HepG2 (cell line): Measurements from ENCODE around the gene ZNF213. TPM values are rescaled to one million over a fixed set of nuclear protein-coding genes. Genes with fewer than 3 reads are reported as not detected.

ENCODE experiments used
- ATAC-seq: fragments of 200-7000 bp; cut with Tn5 transposase; 3 replicates; pipeline ENCODE4 v1.9.1; 2020; ENCODE audit warnings: mild to moderate bottlenecking, moderate library complexity
- BruUV-seq: library from RNA; stranded (reverse); fragments of 400-500 nt; replicated peaks from 2 replicates; lab custom pipeline; 2021; lab: Mats Ljungman, UMichigan
- CTCF ChIA-PET: fragments of 300-600 bp; formaldehyde crosslinking; extraction: SDS; loops from one replicate; lab custom pipeline; 2021; ENCODE audit warnings: low total read pairs, inconsistent platforms, low intra/inter-chr PET ratio; lab: Yijun Ruan, JAX
- POLR2A ChIA-PET: fragments of 350-600 bp; sonication (Branson Sonifier 250); formaldehyde crosslinking; loops from one replicate; lab custom pipeline; 2020; ENCODE audit warnings: antibody characterized with exemption, inconsistent platforms; lab: Yijun Ruan, JAX
- DNase-seq: peaks from one replicate; pipeline ENCODE4 v3.0.0-alpha.2; 2015; ENCODE audit warnings: low spot score
- FAIRE-seq: peaks from 3 replicates; lab custom pipeline; 2011; peaks lifted over from hg19 to GRCh38; lab: Jason Lieb, UNC
- H2AFZ ChIP-seq: one replicate; pipeline ENCODE4 v1.6.1; 2011; ENCODE audit warnings: low read length, inconsistent platforms
- H3K27ac ChIP-seq: fragments of 300-600 bp; 3 replicates; pipeline ENCODE4 v1.8.0; 2011; ENCODE audit warnings: mixed run types, mild to moderate bottlenecking, mixed read lengths, low read length, inconsistent platforms; ENCODE audit not compliant: insufficient read depth; ENCODE audit errors: extremely low read length
- H3K27me3 ChIP-seq, 2 experiments: fragments of 200-600 bp in 1 of 2; 2 replicates in 1 of 2; 3 replicates in 1 of 2; pipeline versions ENCODE4 v1.6.0 to v1.8.0; 2011; ENCODE audit warnings: low read length in 2 of 2, mild to moderate bottlenecking in 2 of 2, moderate library complexity in 2 of 2, inconsistent platforms in 1 of 2; ENCODE audit not compliant: insufficient read depth in 2 of 2, control insufficient read depth in 1 of 2
- H3K36me3 ChIP-seq, 2 experiments: fragments of 200-600 bp in 1 of 2; replicated peaks in 1 of 2; 2 replicates in 1 of 2; 3 replicates in 1 of 2; pipeline versions ENCODE4 v1.5.1 to v1.8.0; 2011; ENCODE audit warnings: low read length in 2 of 2, inconsistent platforms in 1 of 2; ENCODE audit not compliant: insufficient read depth in 2 of 2, control insufficient read depth in 1 of 2
- H3K4me1 ChIP-seq: 2 replicates; pipeline ENCODE4 v1.5.1; 2012; ENCODE audit warnings: low read length, inconsistent platforms; ENCODE audit not compliant: insufficient read depth
- H3K4me2 ChIP-seq: 2 replicates; pipeline ENCODE4 v1.6.0; 2011; ENCODE audit warnings: low read depth, low read length, inconsistent platforms
- H3K4me3 ChIP-seq, 3 experiments: fragments of 200-600 bp in 1 of 3; sonication (generic), shearing (Covaris generic) in 1 of 3; replicated peaks in 1 of 3; 2 replicates each; pipeline ENCODE4 v1.5.1; 2011 to 2016; ENCODE audit warnings: low read length in 3 of 3, inconsistent platforms in 2 of 3, low read depth in 2 of 3, mild to moderate bottlenecking in 2 of 3, control low read depth in 1 of 3, mixed read lengths in 1 of 3; ENCODE audit not compliant: insufficient read depth in 1 of 3
- H3K79me2 ChIP-seq: one replicate; pipeline ENCODE4 v1.6.1; 2011; ENCODE audit warnings: low read length, inconsistent platforms; ENCODE audit not compliant: insufficient read depth
- H3K9ac ChIP-seq: 2 replicates; pipeline ENCODE4 v1.6.0; 2011; ENCODE audit warnings: mild to moderate bottlenecking, low read depth, low read length, inconsistent platforms; ENCODE audit not compliant: insufficient read depth
- H3K9me3 ChIP-seq: 2 replicates; pipeline ENCODE4 v1.5.1; 2012; ENCODE audit warnings: mild to moderate bottlenecking, low read length
- H4K20me1 ChIP-seq: 2 replicates; pipeline ENCODE4 v1.6.0; 2011; ENCODE audit warnings: inconsistent platforms, mild to moderate bottlenecking, low read length, moderate library complexity; ENCODE audit not compliant: insufficient read depth
- AGO2 ChIP-seq: fragments of 200-400 bp; formaldehyde crosslinking; optimal IDR thresholded peaks from 2 replicates; pipeline ENCODE3; 2017; ENCODE audit warnings: mild to moderate bottlenecking, low read depth, low read length, moderate library complexity
- BCL3 ChIP-seq: sonication (generic); formaldehyde crosslinking; IDR thresholded peaks from 2 replicates; pipeline ENCODE4 v1.5.1; 2020; ENCODE audit warnings: mild to moderate bottlenecking, missing genetic modification reagents, moderate library complexity
- GATAD2A ChIP-seq: IDR thresholded peaks from 2 replicates; pipeline ENCODE4 v1.6.1; 2016
- HES4 ChIP-seq: sonication (generic); formaldehyde crosslinking; IDR thresholded peaks from 2 replicates; pipeline ENCODE4 v1.9.0; 2021; ENCODE audit warnings: mild to moderate bottlenecking, missing genetic modification reagents, borderline replicate concordance
- HMGXB4 ChIP-seq, 2 experiments: sonication (generic) in 1 of 2; formaldehyde crosslinking in 1 of 2; IDR thresholded peaks; 2 replicates each; pipeline versions ENCODE4 v1.4.0 to v1.6.1; 2018 to 2020; ENCODE audit warnings: missing genetic modification reagents in 2 of 2, borderline replicate concordance in 1 of 2, low read depth in 1 of 2, mild to moderate bottlenecking in 1 of 2, missing biosample characterization in 1 of 2
- HNRNPLL ChIP-seq: fragments of 200-400 bp; formaldehyde crosslinking; IDR thresholded peaks from 2 replicates; pipeline ENCODE4 v1.6.1; 2017; ENCODE audit warnings: mild to moderate bottlenecking, low read depth, low read length; ENCODE audit not compliant: poor library complexity, severe bottlenecking
- MEF2D ChIP-seq: sonication (generic); formaldehyde crosslinking; IDR thresholded peaks from 2 replicates; pipeline ENCODE4 v1.5.1; 2020; ENCODE audit warnings: mild to moderate bottlenecking, missing genetic modification reagents
- RBAK ChIP-seq: sonication (generic); formaldehyde crosslinking; IDR thresholded peaks from 2 replicates; pipeline ENCODE4 v1.5.1; 2020; ENCODE audit warnings: mild to moderate bottlenecking, missing genetic modification reagents
- RBM39 ChIP-seq: fragments of 200-400 bp; formaldehyde crosslinking; IDR thresholded peaks from one replicate; pipeline ENCODE4 v1.6.1; 2018; ENCODE audit warnings: antibody characterized with exemption, mild to moderate bottlenecking, low read depth, low read length; ENCODE audit not compliant: poor library complexity, severe bottlenecking
- SAP130 ChIP-seq: IDR thresholded peaks from 2 replicates; pipeline ENCODE4 v1.6.1; 2016; ENCODE audit warnings: low read depth
- SP1 ChIP-seq, 2 experiments: fragments of 450-650 bp in 1 of 2; sonication (generic) in 1 of 2; formaldehyde crosslinking in 1 of 2; IDR thresholded peaks; 2 replicates each; pipeline versions ENCODE4 v1.4.0 to v1.6.1; 2016 to 2020; ENCODE audit warnings: missing genetic modification reagents in 1 of 2
- SRY ChIP-seq: sonication (generic); formaldehyde crosslinking; IDR thresholded peaks from 2 replicates; pipeline ENCODE4 v1.8.0; 2022; ENCODE audit warnings: mild to moderate bottlenecking, missing genetic modification reagents
- TAF1 ChIP-seq: sonication (generic); formaldehyde crosslinking; IDR thresholded peaks from 2 replicates; pipeline ENCODE4 v1.4.0; 2020; ENCODE audit warnings: missing genetic modification reagents
- ZBTB34 ChIP-seq: sonication (generic); formaldehyde crosslinking; IDR thresholded peaks from 2 replicates; pipeline ENCODE4 v1.8.0; 2022; ENCODE audit warnings: mild to moderate bottlenecking, missing genetic modification reagents
- ZFP82 ChIP-seq: sonication (generic); formaldehyde crosslinking; IDR thresholded peaks from 2 replicates; pipeline ENCODE4 v1.5.1; 2020; ENCODE audit warnings: mild to moderate bottlenecking, missing genetic modification reagents, borderline replicate concordance
- WGBS: methylation state at CpG from one replicate; pipeline ENCODE4 v1.1.6; 2017; ENCODE audit warnings: low lambda C conversion rate; 5-methylcytosine and 5-hydroxymethylcytosine counted together
- in situ Hi-C: cut with HindIII; loops from 2 replicates; pipeline ENCODE4 v1.10.0; 2017; ENCODE audit warnings: low pct_unique_long_range_greater_than_20kb; ENCODE audit not compliant: extremely low pct_ligation_motif_present
- intact Hi-C: fragments of 100-400 bp; cut with micrococcal nuclease; formaldehyde crosslinking; loops from one replicate; pipeline ENCODE4 v1.10.0; 2022; ENCODE audit not compliant: unreplicated experiment
- polyA plus RNA-seq, 8 experiments: library from polyadenylated mRNA; depleted of rRNA in 3 of 8; stranded (reverse) in 7 of 8; unstranded in 1 of 8; fragments of >200 nt; fragmentation: Illumina TruSeq in 4 of 8; extraction: Trizol in 4 of 8; gene quantifications; 2 replicates each; pipeline versions ENCODE4 v1.2.1 to v1.2.3, GENCODE V29; 2011 to 2016; ENCODE audit warnings: low read depth in 4 of 8, missing spikeins in 1 of 8, mixed read lengths in 1 of 8; ENCODE audit not compliant: insufficient read depth in 1 of 8
- total RNA-seq, 5 experiments: library from RNA; depleted of rRNA; stranded (reverse); fragments of >200 nt; fragmentation: Illumina TruSeq; extraction: Trizol; gene quantifications; 2 replicates each; pipeline ENCODE4 v1.2.3, GENCODE V29; 2016; ENCODE audit warnings: low read depth in 1 of 5

ZNF213 gene
- total and polyA plus RNA-seq, 2 of the 13 experiments (the other 11 are each of a cell fraction or from before 2014, with no cell fraction given) = 0.59 to 0.97 TPM

GRCh38 chr16:3149630-3150345 is 15.0 kb downstream of the ZNF213 start:
- WGBS = 0% methylated on average over 7 of the region's 41 CpGs
- intact Hi-C loops (loop anchor here (2.0 to 5.0 kb wide), 2 partner anchors 15 to 38 kb away; partner anchors contain the start of genes OR1F1 and ZNF213), in situ Hi-C loops (no loop called here)
- DNase-seq (no peak), FAIRE-seq (no peak), ATAC-seq (peak; percentile 62)
- no peak overlapping the region for H2AFZ ChIP-seq
- peak overlapping the region; percentile 97 for H3K4me2 ChIP-seq
- peaks cover 50% of the 10 kb centered on the region for H3K4me1 ChIP-seq
- no TSS peak for BruUV-seq
- H3K27ac ChIP-seq = peak overlapping the region; percentile 21
- H3K9me3 ChIP-seq = no peaks in the 10 kb centered on the region
- no peaks in the 10 kb centered on the region for H4K20me1 ChIP-seq
- peaks cover 0 to 26% of the 10 kb centered on the region in 2 experiments; a peak in 3 of 5 replicates for H3K27me3 ChIP-seq
- peak overlapping the region; percentile 57 to 78 (median 66) for H3K4me3 ChIP-seq
- H3K36me3 ChIP-seq = no peaks in the 10 kb centered on the region
- peak overlapping the region; percentile 65 for H3K9ac ChIP-seq
- no peaks in the 10 kb centered on the region for H3K79me2 ChIP-seq
- POLR2A ChIA-PET = interaction anchor here (0.8 to 4.7 kb wide), 24 partner anchors 9 to 567 kb away, joined by 3 to 81 read pairs (median 5); partner anchors contain the start of genes IL32, OR1F1, TNFRSF12A and TRAP1
- CTCF ChIA-PET = interaction anchor here (1.1 kb wide), 1 partner anchor 17 kb away, joined by 3 read pairs; no protein-coding TSS in a partner anchor
- 0 out of 2 replicates have a peak, but pooled peaks have one; percentile 63 for TF ChIP-seq BCL3 (CRISPR knock-in tag)
- peak; percentile 41 for TF ChIP-seq AGO2
- TF ChIP-seq RBAK (CRISPR knock-in tag) = no peak
- TF ChIP-seq SAP130 (CRISPR knock-in tag) = peak; percentile 55
- TF ChIP-seq ZFP82 (CRISPR knock-in tag) = 0 out of 2 replicates have a peak, but pooled peaks have one; percentile 3
- no peak for TF ChIP-seq TAF1 (CRISPR knock-in tag)
- 0 out of 2 replicates have a peak, but pooled peaks have one; percentile 22 for TF ChIP-seq GATAD2A (CRISPR knock-in tag)
- peak; percentile 82 for TF ChIP-seq HNRNPLL
- 0 out of 2 replicates have a peak, but pooled peaks have one; percentile 40 for TF ChIP-seq MEF2D
- TF ChIP-seq SP1 (IDR thresholded peaks at IDR 0.05) = no peak
- no peak for TF ChIP-seq SP1 (CRISPR knock-in tag; IDR thresholded peaks at IDR 0.05)
- TF ChIP-seq HES4 (CRISPR knock-in tag) = 0 out of 2 replicates have a peak, but pooled peaks have one; percentile 55
- TF ChIP-seq HMGXB4 (CRISPR knock-in tag; IDR thresholded peaks at IDR 0.05; ENCODE audit: borderline replicate concordance in 1 of 2, low read depth in 1 of 2) = peak in 1 of 2 experiments; percentile 91; a peak in 3 of 4 replicates
- peak; percentile 38 for TF ChIP-seq RBM39
- TF ChIP-seq ZBTB34 (CRISPR knock-in tag) = no peak
- 0 out of 2 replicates have a peak, but pooled peaks have one; percentile 59 for TF ChIP-seq SRY (CRISPR knock-in tag)
